Ishikawa (cell line): Measurements from ENCODE around the gene CBX1.

Experiments used
- CEBPB ChIP-seq: IDR thresholded peaks from 2 replicates; pipeline ENCODE4 v1.6.1; 2012
- CREB1 ChIP-seq: IDR thresholded peaks from 2 replicates; pipeline ENCODE4 v1.6.1; 2012; ENCODE audit warnings: low read depth
- EGR1 ChIP-seq: IDR thresholded peaks from 2 replicates; pipeline ENCODE4 v1.6.1; 2012
- EP300 ChIP-seq: IDR thresholded peaks from 2 replicates; pipeline ENCODE4 v1.6.1; 2012; ENCODE audit warnings: borderline replicate concordance
- FOXM1 ChIP-seq: IDR thresholded peaks from 2 replicates; pipeline ENCODE4 v1.6.1; 2012; ENCODE audit warnings: low read depth, borderline replicate concordance
- MAX ChIP-seq: IDR thresholded peaks from 2 replicates; pipeline ENCODE4 v1.6.1; 2012
- NFIC ChIP-seq: IDR thresholded peaks from 2 replicates; pipeline ENCODE4 v1.6.1; 2012
- RAD21 ChIP-seq: IDR thresholded peaks from 2 replicates; pipeline ENCODE4 v1.6.1; 2012; ENCODE audit warnings: low read depth
- REST ChIP-seq: IDR thresholded peaks from 2 replicates; pipeline ENCODE4 v1.6.1; 2012; ENCODE audit warnings: low read depth, mild to moderate bottlenecking
- TAF1 ChIP-seq: IDR thresholded peaks from 2 replicates; pipeline ENCODE4 v1.6.1; 2012; ENCODE audit warnings: low read depth, mild to moderate bottlenecking
- TCF12 ChIP-seq: IDR thresholded peaks from 2 replicates; pipeline ENCODE4 v1.6.1; 2012; ENCODE audit warnings: low read depth
- TEAD4 ChIP-seq: IDR thresholded peaks from 2 replicates; pipeline ENCODE4 v1.6.1; 2012
- YY1 ChIP-seq: IDR thresholded peaks from 2 replicates; pipeline ENCODE4 v1.6.1; 2012; ENCODE audit warnings: low read depth
- TF ChIP-seq, protein P1 (sequence below): IDR thresholded peaks from 2 replicates; pipeline ENCODE4 v1.6.1; 2012

DNA sequence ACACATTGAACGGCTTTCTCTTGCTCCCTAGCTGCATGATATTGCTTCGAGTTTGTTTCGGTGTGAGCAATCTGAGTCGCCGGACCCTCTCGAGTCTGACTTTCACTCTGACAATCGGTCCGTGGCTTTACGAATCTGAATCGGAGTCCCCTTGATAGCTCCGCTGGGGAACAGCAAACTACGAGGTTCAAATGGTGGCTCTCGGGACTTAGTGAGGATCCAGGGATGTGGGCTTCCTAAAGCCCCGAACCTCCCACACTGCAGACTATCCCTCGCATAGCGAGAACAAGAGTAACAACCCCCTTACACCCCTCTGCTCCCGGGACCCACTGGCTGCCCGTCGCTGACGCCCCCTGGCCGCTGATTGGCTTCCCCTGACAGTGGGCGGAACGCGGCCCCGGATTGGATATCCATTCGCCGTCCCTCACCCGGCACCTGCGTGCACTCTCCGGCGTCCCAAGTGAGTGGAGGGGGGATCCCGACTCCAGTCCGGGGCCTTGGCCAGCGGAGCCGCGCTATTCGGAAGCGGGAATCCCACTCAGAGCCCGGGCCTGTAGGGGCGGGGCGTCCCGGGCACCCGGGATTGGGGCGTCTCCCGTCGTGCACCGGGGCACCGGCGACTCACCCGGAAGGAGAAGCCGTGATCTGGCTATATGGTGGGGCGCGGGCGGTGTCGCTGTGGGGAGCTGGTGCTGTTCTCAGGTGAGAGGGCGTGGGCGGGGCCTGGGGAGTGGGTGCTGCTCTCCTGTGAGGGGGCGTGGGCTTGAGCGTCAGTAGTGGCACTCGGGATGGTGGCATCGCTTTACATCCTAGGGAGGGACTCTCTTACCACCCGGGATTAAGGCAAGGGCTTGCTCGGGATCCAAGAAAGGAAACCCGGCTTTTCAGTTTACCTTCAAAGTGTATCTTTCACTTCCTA is 6.1 kb upstream of the CBX1 start, which contains the start of gene SNX11:
- TF ChIP-seq RAD21 (no peak; the same call in 1 of the 2 replicates), REST (no peak), YY1 (peak; percentile 54; the same call in 1 of the 2 replicates), EP300 (peak; percentile 33; the same call in 1 of the 2 replicates), TAF1 (peak; percentile 57; the same call in 1 of the 2 replicates), CREB1 (no peak), FOXM1 (0 out of 2 replicates have a peak, but pooled peaks have one; percentile 34), TCF12 (peak; percentile 56), TEAD4 (0 out of 2 replicates have a peak, but pooled peaks have one; percentile 6), MAX (peak; percentile 82), CEBPB (no peak), EGR1 (peak; percentile 94), NFIC (no peak)
- TF ChIP-seq, protein P1, sequence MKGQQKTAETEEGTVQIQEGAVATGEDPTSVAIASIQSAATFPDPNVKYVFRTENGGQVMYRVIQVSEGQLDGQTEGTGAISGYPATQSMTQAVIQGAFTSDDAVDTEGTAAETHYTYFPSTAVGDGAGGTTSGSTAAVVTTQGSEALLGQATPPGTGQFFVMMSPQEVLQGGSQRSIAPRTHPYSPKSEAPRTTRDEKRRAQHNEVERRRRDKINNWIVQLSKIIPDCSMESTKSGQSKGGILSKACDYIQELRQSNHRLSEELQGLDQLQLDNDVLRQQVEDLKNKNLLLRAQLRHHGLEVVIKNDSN: 0 out of 2 replicates have a peak, but pooled peaks have one; percentile 20
